Measurements from ENCODE around the gene TAF5L.

GRCh38 chr1:229557913-229558414 is 68.0 kb downstream of the TAF5L start:
- TF ChIP-seq FOXM1 (IDR thresholded peaks at IDR 0.05; ENCODE audit: low read depth, low read length) (no peak), SMC3 (IDR thresholded peaks at IDR 0.05; ENCODE audit: borderline replicate concordance, low read length) (no peak), TAF1 (IDR thresholded peaks at IDR 0.05; ENCODE audit: borderline replicate concordance, low read depth, low read length) (no peak), NFXL1 (IDR thresholded peaks at IDR 0.05; ENCODE audit: borderline replicate concordance) (no peak), YBX1 (IDR thresholded peaks at IDR 0.05) (no peak), EP300 (IDR thresholded peaks at IDR 0.05; ENCODE audit: borderline replicate concordance in 1 of 2, control insufficient read depth in 1 of 2, low read depth in 2 of 2, low read length in 2 of 2) (no peak)

All from GM12878 (cell line).